SK-N-SH (cell line): Measurements from ENCODE around the gene RGS14.

Source experiments
- CHD2 ChIP-seq: fragments of 150-350 bp; IDR thresholded peaks from 2 replicates; pipeline ENCODE4 v1.6.1; 2018; ENCODE audit warnings: low read length; ENCODE audit not compliant: partially characterized antibody
- EP300 ChIP-seq, 2 experiments: IDR thresholded peaks; 2 replicates each; pipeline versions ENCODE4 v1.4.0 to v1.6.1; 2012; ENCODE audit warnings: borderline replicate concordance in 1 of 2, low read depth in 1 of 2, low read length in 1 of 2
- JUND ChIP-seq: IDR thresholded peaks from 2 replicates; pipeline ENCODE4 v1.4.0; 2012
- NFIC ChIP-seq: IDR thresholded peaks from 2 replicates; pipeline ENCODE4 v1.4.0; 2012; ENCODE audit warnings: borderline replicate concordance
- POLR2AphosphoS5 ChIP-seq: IDR thresholded peaks from 2 replicates; pipeline ENCODE4 v1.6.1; 2012; ENCODE audit warnings: low read depth, low read length
- RAD21 ChIP-seq: IDR thresholded peaks from 2 replicates; pipeline ENCODE4 v1.6.1; 2012; ENCODE audit warnings: mild to moderate bottlenecking, low read length
- TAF1 ChIP-seq: IDR thresholded peaks from 2 replicates; pipeline ENCODE4 v1.6.1; 2012; ENCODE audit warnings: low read depth, mild to moderate bottlenecking, low read length, moderate library complexity, borderline replicate concordance
- TCF12 ChIP-seq: IDR thresholded peaks from 2 replicates; pipeline ENCODE4 v1.4.0; 2012
- TF ChIP-seq, protein P1 (sequence below): fragments of 200-600 bp; sonication (generic); IDR thresholded peaks from 2 replicates; pipeline ENCODE4 v1.6.1; 2017; ENCODE audit warnings: antibody characterized with exemption, mild to moderate bottlenecking, moderate library complexity
- TF ChIP-seq, protein P2 (sequence below): IDR thresholded peaks from 2 replicates; pipeline ENCODE4 v1.4.0; 2012; ENCODE audit warnings: low read depth

DNA sequence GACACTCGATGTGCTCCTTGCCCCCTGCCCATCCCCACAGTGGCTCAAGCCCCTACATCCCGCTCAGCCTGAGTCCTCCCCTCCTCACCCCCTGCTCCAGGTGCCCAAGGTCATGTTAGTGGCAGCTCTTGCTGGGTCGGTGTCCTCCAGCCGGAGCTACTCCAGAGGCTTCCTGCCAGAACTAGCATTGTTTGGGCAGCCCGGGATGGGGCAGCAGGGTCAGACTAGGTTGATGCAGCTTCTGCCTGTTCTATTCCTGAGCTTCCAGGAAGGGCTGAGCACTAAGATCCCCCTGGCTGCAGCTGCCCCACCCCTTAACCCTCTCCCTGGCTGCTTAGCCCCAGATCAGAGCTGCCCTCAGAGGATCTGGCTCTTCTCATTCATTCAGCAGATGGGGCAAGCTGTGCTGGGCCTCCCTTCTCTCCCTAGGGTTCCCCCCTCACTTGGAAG lies 671 bp downstream of the RGS14 start:
- TF ChIP-seq POLR2AphosphoS5, result no peak
- no peak for TF ChIP-seq CHD2
- no peak for TF ChIP-seq TAF1
- TF ChIP-seq, protein P1, sequence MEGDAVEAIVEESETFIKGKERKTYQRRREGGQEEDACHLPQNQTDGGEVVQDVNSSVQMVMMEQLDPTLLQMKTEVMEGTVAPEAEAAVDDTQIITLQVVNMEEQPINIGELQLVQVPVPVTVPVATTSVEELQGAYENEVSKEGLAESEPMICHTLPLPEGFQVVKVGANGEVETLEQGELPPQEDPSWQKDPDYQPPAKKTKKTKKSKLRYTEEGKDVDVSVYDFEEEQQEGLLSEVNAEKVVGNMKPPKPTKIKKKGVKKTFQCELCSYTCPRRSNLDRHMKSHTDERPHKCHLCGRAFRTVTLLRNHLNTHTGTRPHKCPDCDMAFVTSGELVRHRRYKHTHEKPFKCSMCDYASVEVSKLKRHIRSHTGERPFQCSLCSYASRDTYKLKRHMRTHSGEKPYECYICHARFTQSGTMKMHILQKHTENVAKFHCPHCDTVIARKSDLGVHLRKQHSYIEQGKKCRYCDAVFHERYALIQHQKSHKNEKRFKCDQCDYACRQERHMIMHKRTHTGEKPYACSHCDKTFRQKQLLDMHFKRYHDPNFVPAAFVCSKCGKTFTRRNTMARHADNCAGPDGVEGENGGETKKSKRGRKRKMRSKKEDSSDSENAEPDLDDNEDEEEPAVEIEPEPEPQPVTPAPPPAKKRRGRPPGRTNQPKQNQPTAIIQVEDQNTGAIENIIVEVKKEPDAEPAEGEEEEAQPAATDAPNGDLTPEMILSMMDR, result no peak
- TF ChIP-seq, protein P2, sequence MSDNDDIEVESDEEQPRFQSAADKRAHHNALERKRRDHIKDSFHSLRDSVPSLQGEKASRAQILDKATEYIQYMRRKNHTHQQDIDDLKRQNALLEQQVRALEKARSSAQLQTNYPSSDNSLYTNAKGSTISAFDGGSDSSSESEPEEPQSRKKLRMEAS, result no peak
- no peak for TF ChIP-seq NFIC
- no peak for TF ChIP-seq RAD21
- no peak for TF ChIP-seq EP300 (IDR thresholded peaks at IDR 0.05; ENCODE audit: borderline replicate concordance in 1 of 2, low read depth in 1 of 2, low read length in 1 of 2)
- TF ChIP-seq JUND, result no peak
- no peak for TF ChIP-seq TCF12
